HepG2 (cell line): ENCODE data around the gene ITCH. TPM values are rescaled to one million over a fixed set of nuclear protein-coding genes. Genes with fewer than 3 reads are reported as not detected.

Source experiments
- GTF3A ChIP-seq: sonication (generic); formaldehyde crosslinking; conservative IDR thresholded peaks from 2 replicates; pipeline ENCODE4 v1.4.0; 2020; ENCODE audit warnings: mild to moderate bottlenecking, missing genetic modification reagents
- HNF4G ChIP-seq, 2 experiments: sonication (generic) in 1 of 2; formaldehyde crosslinking in 1 of 2; IDR thresholded peaks; 2 replicates each; pipeline versions ENCODE4 v1.4.0 to v1.6.1; 2011 to 2020; ENCODE audit warnings: borderline replicate concordance in 2 of 2, low read depth in 2 of 2, mild to moderate bottlenecking in 2 of 2, low read length in 1 of 2, missing genetic modification reagents in 1 of 2, moderate library complexity in 1 of 2
- KLF6 ChIP-seq: IDR thresholded peaks from 2 replicates; pipeline ENCODE4 v1.8.0; 2016; ENCODE audit warnings: missing biosample characterization, missing genetic modification reagents
- MLLT10 ChIP-seq: sonication (generic); formaldehyde crosslinking; IDR thresholded peaks from 2 replicates; pipeline ENCODE4 v1.4.0; 2020; ENCODE audit warnings: missing genetic modification reagents
- NR2F2 ChIP-seq: IDR thresholded peaks from 2 replicates; pipeline ENCODE4 v1.6.1; 2012; ENCODE audit warnings: low read depth, inconsistent platforms, borderline replicate concordance
- RARG ChIP-seq: sonication (generic); formaldehyde crosslinking; IDR thresholded peaks from 2 replicates; pipeline ENCODE4 v1.4.0; 2020; ENCODE audit warnings: low read depth, mild to moderate bottlenecking, missing genetic modification reagents
- TAF15 ChIP-seq: fragments of 200-400 bp; formaldehyde crosslinking; IDR thresholded peaks from one replicate; pipeline ENCODE4 v1.6.1; 2018; ENCODE audit warnings: mild to moderate bottlenecking, low read depth, low read length; ENCODE audit not compliant: poor library complexity, severe bottlenecking
- TCF7L2 ChIP-seq: IDR thresholded peaks from 2 replicates; pipeline ENCODE4 v1.6.1; 2011; ENCODE audit warnings: mild to moderate bottlenecking, low read depth, low read length, moderate library complexity
- TP53 ChIP-seq: sonication (generic); formaldehyde crosslinking; conservative IDR thresholded peaks from 2 replicates; pipeline ENCODE4 v1.4.0; 2020; ENCODE audit warnings: missing genetic modification reagents
- TRIM24 ChIP-seq: sonication (generic); formaldehyde crosslinking; IDR thresholded peaks from 2 replicates; pipeline ENCODE4 v1.8.0; 2022; ENCODE audit warnings: mild to moderate bottlenecking, missing genetic modification reagents
- TSC22D2 ChIP-seq: sonication (generic); formaldehyde crosslinking; IDR thresholded peaks from 2 replicates; pipeline ENCODE4 v1.5.1; 2020; ENCODE audit warnings: missing genetic modification reagents, mild to moderate bottlenecking, borderline replicate concordance
- ZBTB1 ChIP-seq: sonication (generic); formaldehyde crosslinking; IDR thresholded peaks from 2 replicates; pipeline ENCODE4 v1.4.0; 2020; ENCODE audit warnings: missing genetic modification reagents, borderline replicate concordance
- ZBTB7A ChIP-seq: sonication (generic); formaldehyde crosslinking; IDR thresholded peaks from 2 replicates; pipeline ENCODE4 v1.8.0; 2022; ENCODE audit warnings: mild to moderate bottlenecking, missing genetic modification reagents
- ZNF501 ChIP-seq: sonication (generic); formaldehyde crosslinking; IDR thresholded peaks from 2 replicates; pipeline ENCODE4 v1.5.1; 2020; ENCODE audit warnings: mild to moderate bottlenecking, moderate library complexity, missing genetic modification reagents
- ZNF546 ChIP-seq: sonication (generic); formaldehyde crosslinking; conservative IDR thresholded peaks from 2 replicates; pipeline ENCODE4 v1.8.1; 2023; ENCODE audit warnings: mild to moderate bottlenecking, missing genetic modification reagents
- ZNF775 ChIP-seq: sonication (generic); formaldehyde crosslinking; IDR thresholded peaks from 2 replicates; pipeline ENCODE4 v1.4.0; 2020; ENCODE audit warnings: missing genetic modification reagents, mild to moderate bottlenecking, moderate library complexity, borderline replicate concordance
- ZNF776 ChIP-seq: sonication (generic); formaldehyde crosslinking; IDR thresholded peaks from 2 replicates; pipeline ENCODE4 v1.4.0; 2020; ENCODE audit warnings: mild to moderate bottlenecking, missing genetic modification reagents
- ZNF792 ChIP-seq: IDR thresholded peaks from 2 replicates; pipeline ENCODE4 v1.6.1; 2016
- polyA plus RNA-seq, 8 experiments: library from polyadenylated mRNA; depleted of rRNA in 3 of 8; stranded (reverse) in 7 of 8; unstranded in 1 of 8; fragments of >200 nt; fragmentation: Illumina TruSeq in 4 of 8; extraction: Trizol in 4 of 8; gene quantifications; 2 replicates each; pipeline versions ENCODE4 v1.2.1 to v1.2.3, GENCODE V29; 2011 to 2016; ENCODE audit warnings: low read depth in 4 of 8, missing spikeins in 1 of 8, mixed read lengths in 1 of 8; ENCODE audit not compliant: insufficient read depth in 1 of 8
- total RNA-seq, 5 experiments: library from RNA; depleted of rRNA; stranded (reverse); fragments of >200 nt; fragmentation: Illumina TruSeq; extraction: Trizol; gene quantifications; 2 replicates each; pipeline ENCODE4 v1.2.3, GENCODE V29; 2016; ENCODE audit warnings: low read depth in 1 of 5
- TF ChIP-seq, protein P1 (sequence below): sonication (generic); formaldehyde crosslinking; IDR thresholded peaks from 2 replicates; pipeline ENCODE4 v1.8.1; 2023; ENCODE audit warnings: missing genetic modification reagents, mild to moderate bottlenecking, borderline replicate concordance
- TF ChIP-seq, protein P2 (sequence below): sonication (generic); formaldehyde crosslinking; conservative IDR thresholded peaks from 2 replicates; pipeline ENCODE4 v1.8.0; 2022; ENCODE audit warnings: mild to moderate bottlenecking, moderate library complexity, missing genetic modification reagents
- TF ChIP-seq, protein P3 (sequence below): sonication (generic); formaldehyde crosslinking; IDR thresholded peaks from 2 replicates; pipeline ENCODE4 v1.4.0; 2020; ENCODE audit warnings: mild to moderate bottlenecking, missing genetic modification reagents
- TF ChIP-seq, protein P4 (sequence below): sonication (generic); formaldehyde crosslinking; IDR thresholded peaks from 2 replicates; pipeline ENCODE4 v1.5.1; 2020; ENCODE audit warnings: missing genetic modification reagents, mild to moderate bottlenecking, borderline replicate concordance

The ITCH gene
- total and polyA plus RNA-seq, 2 of the 13 experiments (the other 11 are each of a cell fraction or from before 2014, with no cell fraction given): 20.5 to 112 TPM

DNA sequence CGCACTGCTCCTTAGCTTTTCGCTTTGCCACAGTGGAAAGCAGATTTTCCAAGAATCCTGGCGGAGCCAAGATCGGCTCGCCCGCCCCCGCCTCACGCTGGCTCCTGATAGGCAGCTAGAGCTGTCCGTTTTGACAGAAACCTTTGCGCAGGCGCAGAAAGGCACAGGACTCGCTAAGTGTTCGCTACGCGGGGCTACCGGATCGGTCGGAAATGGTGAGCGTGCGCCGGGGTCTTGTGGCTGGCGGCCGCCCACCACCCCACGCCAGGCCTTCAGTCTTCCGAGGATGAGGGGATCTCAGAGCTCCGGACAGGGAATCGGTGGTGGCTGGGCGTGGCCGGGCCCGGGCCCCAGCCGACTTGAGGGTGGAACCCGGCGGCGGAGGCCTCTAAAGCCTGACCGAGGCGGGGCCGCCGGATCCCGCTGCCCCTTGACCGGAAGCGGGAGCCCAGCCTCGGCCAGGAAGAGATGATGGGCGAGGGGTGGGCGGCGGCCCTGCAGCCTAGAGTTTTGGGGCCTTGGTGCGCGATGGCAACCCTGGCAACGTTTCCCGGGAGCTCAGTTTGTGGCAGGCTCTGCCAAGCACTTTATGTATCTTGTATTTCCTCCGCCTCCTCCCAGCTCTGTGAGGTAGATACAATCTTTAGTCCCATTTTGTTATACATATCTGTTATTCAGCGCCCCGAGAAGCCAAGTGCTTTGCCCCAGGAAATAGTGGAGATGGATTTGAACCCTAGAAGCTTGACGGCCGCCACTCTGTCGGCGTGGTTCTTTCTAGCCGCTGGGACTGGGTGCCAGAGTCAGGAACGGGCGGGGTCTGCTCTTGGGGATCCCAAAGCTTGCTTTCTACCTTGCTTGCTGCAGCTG, 153.4 kb downstream of the ITCH start, which contains the start of gene DYNLRB1 (continued):
- TF ChIP-seq TSC22D2 (peak; percentile 97), ZNF792 (CRISPR knock-in tag) (peak; percentile 97), HNF4G (IDR thresholded peaks at IDR 0.05; ENCODE audit: borderline replicate concordance, low read depth, low read length) (no peak), HNF4G (CRISPR knock-in tag; IDR thresholded peaks at IDR 0.05; ENCODE audit: borderline replicate concordance, low read depth) (no peak), NR2F2 (no peak), ZNF501 (peak; percentile 97), TCF7L2 (no peak), TP53 (peak; percentile 84; the same call in 1 of the 2 replicates), ZBTB7A (CRISPR knock-in tag) (no peak), ZNF775 (no peak), TRIM24 (CRISPR knock-in tag) (no peak), MLLT10 (CRISPR knock-in tag) (no peak), TAF15 (peak; percentile 83), KLF6 (CRISPR knock-in tag) (peak; percentile 97), GTF3A (no peak; the same call in 1 of the 2 replicates), ZNF776 (CRISPR knock-in tag) (peak; percentile 61; the same call in 1 of the 2 replicates), ZNF546 (CRISPR knock-in tag) (peak; percentile 98), RARG (CRISPR knock-in tag) (no peak), ZBTB1 (0 out of 2 replicates have a peak, but pooled peaks have one; percentile 43)
- TF ChIP-seq, protein P1, sequence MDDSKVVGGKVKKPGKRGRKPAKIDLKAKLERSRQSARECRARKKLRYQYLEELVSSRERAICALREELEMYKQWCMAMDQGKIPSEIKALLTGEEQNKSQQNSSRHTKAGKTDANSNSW (CRISPR knock-in tag): no peak
- TF ChIP-seq, protein P2, sequence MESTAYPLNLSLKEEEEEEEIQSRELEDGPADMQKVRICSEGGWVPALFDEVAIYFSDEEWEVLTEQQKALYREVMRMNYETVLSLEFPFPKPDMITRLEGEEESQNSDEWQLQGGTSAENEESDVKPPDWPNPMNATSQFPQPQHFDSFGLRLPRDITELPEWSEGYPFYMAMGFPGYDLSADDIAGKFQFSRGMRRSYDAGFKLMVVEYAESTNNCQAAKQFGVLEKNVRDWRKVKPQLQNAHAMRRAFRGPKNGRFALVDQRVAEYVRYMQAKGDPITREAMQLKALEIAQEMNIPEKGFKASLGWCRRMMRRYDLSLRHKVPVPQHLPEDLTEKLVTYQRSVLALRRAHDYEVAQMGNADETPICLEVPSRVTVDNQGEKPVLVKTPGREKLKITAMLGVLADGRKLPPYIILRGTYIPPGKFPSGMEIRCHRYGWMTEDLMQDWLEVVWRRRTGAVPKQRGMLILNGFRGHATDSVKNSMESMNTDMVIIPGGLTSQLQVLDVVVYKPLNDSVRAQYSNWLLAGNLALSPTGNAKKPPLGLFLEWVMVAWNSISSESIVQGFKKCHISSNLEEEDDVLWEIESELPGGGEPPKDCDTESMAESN (CRISPR knock-in tag): peak; percentile 48; the same call in 1 of the 2 replicates
- TF ChIP-seq, protein P3, sequence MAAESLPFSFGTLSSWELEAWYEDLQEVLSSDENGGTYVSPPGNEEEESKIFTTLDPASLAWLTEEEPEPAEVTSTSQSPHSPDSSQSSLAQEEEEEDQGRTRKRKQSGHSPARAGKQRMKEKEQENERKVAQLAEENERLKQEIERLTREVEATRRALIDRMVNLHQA: 0 out of 2 replicates have a peak, but pooled peaks have one; percentile 81
- TF ChIP-seq, protein P4, sequence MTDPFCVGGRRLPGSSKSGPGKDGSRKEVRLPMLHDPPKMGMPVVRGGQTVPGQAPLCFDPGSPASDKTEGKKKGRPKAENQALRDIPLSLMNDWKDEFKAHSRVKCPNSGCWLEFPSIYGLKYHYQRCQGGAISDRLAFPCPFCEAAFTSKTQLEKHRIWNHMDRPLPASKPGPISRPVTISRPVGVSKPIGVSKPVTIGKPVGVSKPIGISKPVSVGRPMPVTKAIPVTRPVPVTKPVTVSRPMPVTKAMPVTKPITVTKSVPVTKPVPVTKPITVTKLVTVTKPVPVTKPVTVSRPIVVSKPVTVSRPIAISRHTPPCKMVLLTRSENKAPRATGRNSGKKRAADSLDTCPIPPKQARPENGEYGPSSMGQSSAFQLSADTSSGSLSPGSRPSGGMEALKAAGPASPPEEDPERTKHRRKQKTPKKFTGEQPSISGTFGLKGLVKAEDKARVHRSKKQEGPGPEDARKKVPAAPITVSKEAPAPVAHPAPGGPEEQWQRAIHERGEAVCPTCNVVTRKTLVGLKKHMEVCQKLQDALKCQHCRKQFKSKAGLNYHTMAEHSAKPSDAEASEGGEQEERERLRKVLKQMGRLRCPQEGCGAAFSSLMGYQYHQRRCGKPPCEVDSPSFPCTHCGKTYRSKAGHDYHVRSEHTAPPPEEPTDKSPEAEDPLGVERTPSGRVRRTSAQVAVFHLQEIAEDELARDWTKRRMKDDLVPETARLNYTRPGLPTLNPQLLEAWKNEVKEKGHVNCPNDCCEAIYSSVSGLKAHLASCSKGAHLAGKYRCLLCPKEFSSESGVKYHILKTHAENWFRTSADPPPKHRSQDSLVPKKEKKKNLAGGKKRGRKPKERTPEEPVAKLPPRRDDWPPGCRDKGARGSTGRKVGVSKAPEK (CRISPR knock-in tag): no peak; the same call in 1 of the 2 replicates
